Spleen (tissue), 7 donors: ENCODE measurements around the gene ATXN7L1.

Experiments used
- POLR2A ChIP-seq, 3 donors: fragments of 450-650 bp; IDR thresholded peaks; one replicate each; pipeline ENCODE4 v1.5.1; 2017; ENCODE audit warnings: antibody characterized with exemption in 3 of 3, mild to moderate bottlenecking in 1 of 3
- POLR2AphosphoS5 ChIP-seq, 3 donors: sonication (generic); formaldehyde crosslinking; IDR thresholded peaks; one replicate each; pipeline ENCODE4 v1.5.1; 2017; ENCODE audit warnings: antibody characterized with exemption in 3 of 3
- TF ChIP-seq, protein P1 (sequence below), 11 experiments: fragments of 200-600 bp in 7 of 11; fragments of 450-650 bp in 4 of 11; sonication (generic) in 4 of 11; IDR thresholded peaks in 8 of 11; conservative IDR thresholded peaks in 3 of 11; 1 replicate in 7 of 11; 2 replicates in 4 of 11; pipeline versions ENCODE4 v1.4.0 to v1.8.0; 2016 to 2021; ENCODE audit warnings: antibody characterized with exemption in 11 of 11, inconsistent platforms in 4 of 11, mild to moderate bottlenecking in 1 of 11
- donor health status: DM: no; HTN: no; CAD: no; lungs with moderate emphysema.
- donor health status: DM: no; HTN: no; CAD: no.
- donor health status: DM: no; HTN: no; CAD: no.

DNA sequence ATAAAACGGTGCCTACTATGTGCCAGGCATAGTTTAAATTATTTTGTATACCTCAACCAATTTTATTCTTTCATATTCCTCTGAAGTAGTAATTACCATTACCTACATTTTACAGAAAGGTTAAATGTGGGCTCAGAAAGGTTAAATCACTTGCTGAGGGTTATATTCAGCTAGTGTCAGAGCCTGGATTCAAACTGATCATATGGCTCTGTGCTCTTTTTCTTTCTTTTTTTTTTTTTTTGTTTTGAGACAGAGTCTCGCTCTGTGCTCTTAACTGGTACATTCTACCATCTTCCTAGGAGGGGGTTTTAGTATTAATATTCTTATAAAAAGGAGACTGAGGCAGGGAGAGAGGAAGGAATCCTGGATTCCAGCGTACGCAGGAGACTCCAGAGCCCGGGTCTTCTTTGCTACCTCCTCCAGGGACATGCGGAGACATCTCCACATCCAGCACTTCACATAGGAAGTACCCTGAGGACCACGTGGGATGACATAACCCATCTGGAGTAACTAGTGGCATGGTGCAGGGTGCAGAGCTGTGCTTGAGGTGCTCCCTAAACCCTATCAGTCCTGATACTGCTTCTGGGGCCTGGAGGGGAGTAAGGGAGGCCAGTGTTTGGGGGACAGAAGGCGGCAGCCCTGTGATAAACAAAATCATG lies 29.6 kb upstream of the ATXN7L1 start:
- TF ChIP-seq, protein P1, sequence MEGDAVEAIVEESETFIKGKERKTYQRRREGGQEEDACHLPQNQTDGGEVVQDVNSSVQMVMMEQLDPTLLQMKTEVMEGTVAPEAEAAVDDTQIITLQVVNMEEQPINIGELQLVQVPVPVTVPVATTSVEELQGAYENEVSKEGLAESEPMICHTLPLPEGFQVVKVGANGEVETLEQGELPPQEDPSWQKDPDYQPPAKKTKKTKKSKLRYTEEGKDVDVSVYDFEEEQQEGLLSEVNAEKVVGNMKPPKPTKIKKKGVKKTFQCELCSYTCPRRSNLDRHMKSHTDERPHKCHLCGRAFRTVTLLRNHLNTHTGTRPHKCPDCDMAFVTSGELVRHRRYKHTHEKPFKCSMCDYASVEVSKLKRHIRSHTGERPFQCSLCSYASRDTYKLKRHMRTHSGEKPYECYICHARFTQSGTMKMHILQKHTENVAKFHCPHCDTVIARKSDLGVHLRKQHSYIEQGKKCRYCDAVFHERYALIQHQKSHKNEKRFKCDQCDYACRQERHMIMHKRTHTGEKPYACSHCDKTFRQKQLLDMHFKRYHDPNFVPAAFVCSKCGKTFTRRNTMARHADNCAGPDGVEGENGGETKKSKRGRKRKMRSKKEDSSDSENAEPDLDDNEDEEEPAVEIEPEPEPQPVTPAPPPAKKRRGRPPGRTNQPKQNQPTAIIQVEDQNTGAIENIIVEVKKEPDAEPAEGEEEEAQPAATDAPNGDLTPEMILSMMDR (IDR thresholded peaks at IDR 0.05 in 8 of 11, conservative IDR thresholded peaks at IDR 0.05 in 3 of 11) = no peak
- no peak for TF ChIP-seq POLR2A (IDR thresholded peaks at IDR 0.05)
- TF ChIP-seq POLR2AphosphoS5 (IDR thresholded peaks at IDR 0.05) = no peak
